GM12874 (cell line): Measurements from ENCODE around the gene ABHD10.
A peak's percentile ranks its signal among the peaks of the same experiment; 100 is the strongest.

Source experiments
- CTCF ChIP-seq: IDR thresholded peaks from 2 replicates; pipeline ENCODE4 v1.5.1; 2011; ENCODE audit warnings: low read depth, mild to moderate bottlenecking, control low read depth, low read length, moderate library complexity; ENCODE audit not compliant: insufficient read depth

ABHD10 gene

GRCh38 chr3:112010636-112011035, 31.8 kb downstream of the ABHD10 start:
- no peak for TF ChIP-seq CTCF

GRCh38 chr3:112011376-112011940, 32.6 kb downstream of the ABHD10 start:
- no peak for TF ChIP-seq CTCF

GRCh38 chr3:112012205-112012992, 33.6 kb downstream of the ABHD10 start:
- no peak for TF ChIP-seq CTCF

- peak; percentile 61 for TF ChIP-seq CTCF
These were observed 34.4 kb downstream of the ABHD10 start for GRCh38 chr3:112013058-112013783.

GRCh38 chr3:112013784-112014143, 34.9 kb downstream of the ABHD10 start:
- TF ChIP-seq CTCF: no peak

- TF ChIP-seq CTCF: no peak
These were observed 38.3 kb downstream of the ABHD10 start for GRCh38 chr3:112017091-112017490.

GRCh38 chr3:112018712-112019111, 39.9 kb downstream of the ABHD10 start:
- TF ChIP-seq CTCF: no peak
